Kidney (tissue), 14 donors: ENCODE measurements around the gene COPS4. TPM values are rescaled to one million over a fixed set of nuclear protein-coding genes. Genes with fewer than 3 reads are reported as not detected.
"Not testable (repeated sequence)": the region's sequence is repeated elsewhere in the genome, so short reads cannot be mapped to it uniquely, and the experiment has no call there.

Source experiments
- DNase-seq, 5 donors: peaks; one replicate each; pipeline ENCODE4 v3.0.0-alpha.2; 2013 to 2020
- FAIRE-seq: peaks from 2 replicates; lab custom pipeline; 2012; peaks lifted over from hg19 to GRCh38; lab: Jason Lieb, UNC
- H3K27ac ChIP-seq, 2 donors: one replicate each; pipeline ENCODE4 v1.7.0; 2013; ENCODE audit warnings: low read depth in 2 of 2, low read length in 2 of 2, inconsistent platforms in 1 of 2
- H3K27me3 ChIP-seq: one replicate; pipeline ENCODE4 v1.7.1; 2013; ENCODE audit warnings: low read length, inconsistent platforms; ENCODE audit not compliant: control insufficient read depth, insufficient read depth
- H3K36me3 ChIP-seq, 3 donors: one replicate each; pipeline versions ENCODE4 v1.7.0 to v1.7.1; 2013; ENCODE audit warnings: low read length in 3 of 3, control low read depth in 1 of 3, inconsistent platforms in 1 of 3; ENCODE audit not compliant: insufficient read depth in 3 of 3, control insufficient read depth in 2 of 3
- H3K4me1 ChIP-seq, 3 donors: one replicate each; pipeline versions ENCODE4 v1.7.0 to v1.7.1; 2013; ENCODE audit warnings: low read length in 3 of 3, inconsistent platforms in 1 of 3, low read depth in 1 of 3; ENCODE audit not compliant: control insufficient read depth in 2 of 3, insufficient read depth in 2 of 3
- H3K4me3 ChIP-seq, 3 donors: one replicate each; pipeline versions ENCODE4 v1.7.0 to v1.8.1; 2013; ENCODE audit warnings: low read length in 3 of 3, control low read depth in 1 of 3, inconsistent platforms in 1 of 3
- H3K9ac ChIP-seq, 3 donors: one replicate each; pipeline versions ENCODE4 v1.7.0 to v1.7.1; 2013; ENCODE audit warnings: low read length in 3 of 3, control low read depth in 1 of 3, inconsistent platforms in 1 of 3
- H3K9me3 ChIP-seq, 3 donors: one replicate each; pipeline versions ENCODE4 v1.7.0 to v1.7.1; 2013; ENCODE audit warnings: low read length in 3 of 3, control low read depth in 1 of 3, inconsistent platforms in 1 of 3; ENCODE audit not compliant: control insufficient read depth in 2 of 3, insufficient read depth in 1 of 3
- CTCF ChIP-seq: IDR thresholded peaks from 3 replicates; pipeline ENCODE4 v1.5.1; 2012; ENCODE audit warnings: mild to moderate bottlenecking, moderate library complexity, borderline replicate concordance; ENCODE audit not compliant: insufficient read depth; ENCODE audit errors: extremely low read depth
- intact Hi-C: fragments of 100-400 bp; cut with DNase I; formaldehyde crosslinking; loops from one replicate; pipeline ENCODE4 v1.11.1; 2022
- polyA plus RNA-seq: library from polyadenylated mRNA; stranded (reverse); fragments of 350-450 nt; fragmentation: Illumina TruSeq; extraction: RNeasy Lipid Tissue Mini Kit (QIAGEN cat#74804); gene quantifications from one replicate; pipeline ENCODE4 v1.2.3, GENCODE V29; 2014; ENCODE audit warnings: low read depth, low replicate concordance; ENCODE audit not compliant: insufficient read depth
- total RNA-seq: library from RNA; stranded (reverse); fragmentation: NEBNext Ultra II Directional; extraction: Animal tissue kit (Norgen Biotek cat#: 25700); gene quantifications from one replicate; pipeline ENCODE4 v1.2.1, GENCODE V29; 2021
- donor health status: control.
- donor health status: control.
- donor health status: control.
- donor health status: control.
- donor health status: control.
- donor health status: DM: yes; HTN: yes; CAD: no.
- donor health status: Normal renal cell carcinoma (clear cell type).

Gene COPS4
- total and polyA plus RNA-seq, 2 donors from 2014 or later, result 28.6 to 51.8 TPM

GRCh38 chr4:83019794-83020494 is 15.0 kb upstream of the COPS4 start:
- Histone ChIP-seq H3K4me1 (no peaks in the 10 kb centered on the region), H3K9ac (no peak overlapping the region), H3K36me3 (no peaks in the 10 kb centered on the region), H3K4me3 (no peak overlapping the region), H3K27me3 (no peaks in the 10 kb centered on the region), H3K9me3 (no peaks in the 10 kb centered on the region), H3K27ac (no peak overlapping the region)
- TF ChIP-seq CTCF, result no peak
- DNase-seq, result no peak
- intact Hi-C loops, result no loop called here
- no peak for FAIRE-seq

- DNase-seq, result no peak
- no peaks in the 10 kb centered on the region for H3K4me1 ChIP-seq
- H3K27me3 ChIP-seq, result no peaks in the 10 kb centered on the region
- H3K9ac ChIP-seq, result no peak overlapping the region
- intact Hi-C loops, result no loop called here
- H3K4me3 ChIP-seq, result no peak overlapping the region
- H3K27ac ChIP-seq, result no peak overlapping the region
- no peak for FAIRE-seq
- no peak for TF ChIP-seq CTCF
- H3K36me3 ChIP-seq, result no peaks in the 10 kb centered on the region
- no peaks in the 10 kb centered on the region for H3K9me3 ChIP-seq
Observed at GRCh38 chr4:83022724-83023450, 12.1 kb upstream of the COPS4 start.

GRCh38 chr4:83023599-83023998 is 11.4 kb upstream of the COPS4 start:
- FAIRE-seq, H3K9ac ChIP-seq, H3K9me3 ChIP-seq, intact Hi-C loops, DNase-seq, H3K4me1 ChIP-seq, H3K27ac ChIP-seq, H3K4me3 ChIP-seq, H3K36me3 ChIP-seq, H3K27me3 ChIP-seq: not testable (repeated sequence)

- no peak for TF ChIP-seq CTCF
- no peak overlapping the region for H3K4me3 ChIP-seq
- no peak for DNase-seq
- no peaks in the 10 kb centered on the region for H3K9me3 ChIP-seq
- intact Hi-C loops, result no loop called here
- no peak overlapping the region for H3K9ac ChIP-seq
- no peaks in the 10 kb centered on the region for H3K36me3 ChIP-seq
- no peaks in the 10 kb centered on the region for H3K4me1 ChIP-seq
- H3K27me3 ChIP-seq, result no peaks in the 10 kb centered on the region
- no peak for FAIRE-seq
- no peak overlapping the region for H3K27ac ChIP-seq
Observed at GRCh38 chr4:83024233-83024632, 10.8 kb upstream of the COPS4 start.
